NCI-H1930 (cell line): ENCODE results near the gene RSPH9.
A peak's percentile ranks its signal among the peaks of the same experiment; 100 is the strongest.
"Not testable (repeated sequence)": the region's sequence is repeated elsewhere in the genome, so short reads cannot be mapped to it uniquely, and the experiment has no call there.

ENCODE experiments used
- DNase-seq, 2 experiments: peaks; one replicate each; lab custom pipeline; 2025; lab: John Stamatoyannopoulos, UW

RSPH9 gene

GRCh38 chr6:43629104-43629504, 15.7 kb upstream of the RSPH9 start, which contains the start of gene GTPBP2:
TSS of gene GTPBP2 (minus strand) at chr6:43629264. CDS start at chr6:43629162, 102 bp downstream.
- peak; percentile 98 to 99 for DNase-seq

GRCh38 chr6:43629505-43630300, 15.1 kb upstream of the RSPH9 start:
- DNase-seq: peak; percentile 90 to 94

- DNase-seq: no peak
Measured at GRCh38 chr6:43630980-43631619, 13.7 kb upstream of the RSPH9 start.

GRCh38 chr6:43633002-43633401, 11.8 kb upstream of the RSPH9 start:
- DNase-seq: not testable (repeated sequence)

GRCh38 chr6:43634702-43635303, 10.0 kb upstream of the RSPH9 start:
- DNase-seq: no peak

GRCh38 chr6:43635387-43636307, 9.2 kb upstream of the RSPH9 start, which contains the start of gene MAD2L1BP:
TSS of gene MAD2L1BP (plus strand) at chr6:43635840. CDS start at chr6:43635876, 36 bp downstream.
- DNase-seq: peak; percentile 73 to 82

- no peak for DNase-seq
Measured at GRCh38 chr6:43636308-43636659, 8.6 kb upstream of the RSPH9 start.

GRCh38 chr6:43639984-43640800, 4.6 kb upstream of the RSPH9 start:
- DNase-seq: no peak

GRCh38 chr6:43645613-43645964, 753 bp downstream of the RSPH9 start:
- DNase-seq: no peak

GRCh38 chr6:43647613-43648012, 2.8 kb downstream of the RSPH9 start:
- DNase-seq: no peak

- DNase-seq: no peak
Measured at GRCh38 chr6:43648248-43648647, 3.4 kb downstream of the RSPH9 start.

GRCh38 chr6:43652822-43653221, 8.0 kb downstream of the RSPH9 start:
- DNase-seq: not testable (repeated sequence)

GRCh38 chr6:43657221-43657802, 12.5 kb downstream of the RSPH9 start:
- no peak for DNase-seq

- no peak for DNase-seq
Measured at GRCh38 chr6:43658161-43658560, 13.3 kb downstream of the RSPH9 start.

- not testable (repeated sequence) for DNase-seq
Measured at GRCh38 chr6:43662948-43663347, 18.1 kb downstream of the RSPH9 start.

- DNase-seq: no peak
Measured at GRCh38 chr6:43665376-43665775, 20.5 kb downstream of the RSPH9 start.

GRCh38 chr6:43666196-43666920, 21.5 kb downstream of the RSPH9 start:
- no peak for DNase-seq

- peak; percentile 53 to 79 for DNase-seq
Measured at GRCh38 chr6:43667245-43668150, 22.7 kb downstream of the RSPH9 start.
